GM12878 (cell line): ENCODE results near the gene OSBPL2. TPM values are rescaled to one million over a fixed set of nuclear protein-coding genes. Genes with fewer than 3 reads are reported as not detected.

Source experiments
- BHLHE40 ChIP-seq, 2 experiments: fragments of 450-650 bp in 1 of 2; IDR thresholded peaks; 2 replicates each; pipeline ENCODE4 v1.6.1; 2011 to 2017; ENCODE audit warnings: low read depth in 2 of 2, borderline replicate concordance in 1 of 2, improper control_type of control experiment in 1 of 2, low read length in 1 of 2, mild to moderate bottlenecking in 1 of 2
- CBX3 ChIP-seq: fragments of 200-600 bp; sonication (generic); IDR thresholded peaks from 2 replicates; pipeline ENCODE4 v1.6.1; 2016; ENCODE audit warnings: low read depth, borderline replicate concordance
- CBX5 ChIP-seq: sonication (generic); IDR thresholded peaks from 2 replicates; pipeline ENCODE4 v1.6.1; 2016; ENCODE audit warnings: low read depth, moderate library complexity, mild to moderate bottlenecking, inconsistent platforms
- CHD4 ChIP-seq: fragments of 200-600 bp; sonication (generic); IDR thresholded peaks from 2 replicates; pipeline ENCODE4 v1.6.1; 2016; ENCODE audit warnings: mild to moderate bottlenecking
- CREB1 ChIP-seq: IDR thresholded peaks from 2 replicates; pipeline ENCODE4 v1.6.1; 2012; ENCODE audit warnings: low read depth, mild to moderate bottlenecking, inconsistent platforms
- EED ChIP-seq: sonication (generic); IDR thresholded peaks from 2 replicates; pipeline ENCODE4 v1.6.1; 2016; ENCODE audit warnings: antibody characterized with exemption, low read depth
- HDGF ChIP-seq: fragments of 450-650 bp; IDR thresholded peaks from 2 replicates; pipeline ENCODE4 v1.6.1; 2016; ENCODE audit warnings: antibody characterized with exemption
- MXI1 ChIP-seq: fragments of 150-350 bp; IDR thresholded peaks from 2 replicates; pipeline ENCODE4 v1.6.1; 2011; ENCODE audit warnings: low read depth, mild to moderate bottlenecking, inconsistent platforms, low read length, improper control_type of control experiment
- NR2C2 ChIP-seq: IDR thresholded peaks from 2 replicates; pipeline ENCODE4 v1.6.1; 2011; ENCODE audit warnings: borderline replicate concordance, low read depth; ENCODE audit not compliant: control insufficient read depth, insufficient read length
- PML ChIP-seq: IDR thresholded peaks from 2 replicates; pipeline ENCODE4 v1.6.1; 2012; ENCODE audit warnings: low read length, inconsistent platforms
- POLR2A ChIP-seq: IDR thresholded peaks from 2 replicates; pipeline ENCODE4 v1.6.1; 2011; ENCODE audit warnings: low read depth, mild to moderate bottlenecking, low read length
- POLR2AphosphoS5 ChIP-seq: IDR thresholded peaks from 2 replicates; pipeline ENCODE4 v1.6.1; 2011; ENCODE audit warnings: mild to moderate bottlenecking, low read length, inconsistent platforms
- RAD21 ChIP-seq: IDR thresholded peaks from 2 replicates; pipeline ENCODE4 v1.6.1; 2011; ENCODE audit warnings: mild to moderate bottlenecking, low read depth, low read length, moderate library complexity; ENCODE audit not compliant: insufficient read depth
- RAD51 ChIP-seq: fragments of 450-650 bp; IDR thresholded peaks from 2 replicates; pipeline ENCODE4 v1.6.1; 2016; ENCODE audit warnings: moderate library complexity, mild to moderate bottlenecking, inconsistent platforms
- RCOR1 ChIP-seq: conservative IDR thresholded peaks from 2 replicates; pipeline ENCODE4 v1.6.1; 2012; ENCODE audit warnings: low read depth, low read length, improper control_type of control experiment
- WRNIP1 ChIP-seq: IDR thresholded peaks from 2 replicates; pipeline ENCODE4 v1.6.1; 2011; ENCODE audit warnings: low read depth, low read length, improper control_type of control experiment, borderline replicate concordance
- ZSCAN29 ChIP-seq: fragments of 450-650 bp; IDR thresholded peaks from 2 replicates; pipeline ENCODE4 v1.6.1; 2017; ENCODE audit warnings: mild to moderate bottlenecking, moderate library complexity
- polyA plus RNA-seq, 11 experiments: library from polyadenylated mRNA; depleted of rRNA in 4 of 11; unstranded in 6 of 11; stranded (reverse) in 5 of 11; fragments of >200 nt; fragmentation: Nextera tagmentation in 4 of 11; fragmentation: Illumina TruSeq in 1 of 11; extraction: Ambion mirVana in 4 of 11; extraction: Trizol in 1 of 11; gene quantifications; 1 replicate in 1 of 11; 2 replicates in 10 of 11; pipeline versions ENCODE4 v1.2.1 to v1.2.3, GENCODE V29; 2011 to 2016; ENCODE audit warnings: inconsistent platforms in 2 of 11, missing spikeins in 2 of 11, low read depth in 1 of 11
- total RNA-seq, 4 experiments: library from RNA; depleted of rRNA in 3 of 4; stranded (reverse); fragments of >200 nt in 3 of 4; fragmentation: Illumina TruSeq in 1 of 4; extraction: Trizol in 1 of 4; gene quantifications; 2 replicates each; pipeline versions ENCODE4 v1.2.1 to v1.2.3, GENCODE V29; 2013 to 2021
- TF ChIP-seq, protein P1 (sequence below): fragments of 450-650 bp; IDR thresholded peaks from 2 replicates; pipeline ENCODE4 v1.6.1; 2018; ENCODE audit warnings: borderline replicate concordance, mild to moderate bottlenecking; ENCODE audit not compliant: partially characterized antibody
- TF ChIP-seq, protein P2 (sequence below): IDR thresholded peaks from 2 replicates; pipeline ENCODE4 v1.6.1; 2012; ENCODE audit warnings: improper control_type of control experiment, low read depth, low read length; ENCODE audit not compliant: insufficient replicate concordance
- TF ChIP-seq, protein P3 (sequence below): IDR thresholded peaks from 2 replicates; pipeline ENCODE4 v1.6.1; 2012; ENCODE audit warnings: low read depth, low read length, improper control_type of control experiment

Gene OSBPL2
- total and polyA plus RNA-seq, 10 of the 15 experiments (the other 5 are each of a cell fraction or from before 2014, with no cell fraction given), result 2.8 to 22.3 (median 14.7) TPM

DNA sequence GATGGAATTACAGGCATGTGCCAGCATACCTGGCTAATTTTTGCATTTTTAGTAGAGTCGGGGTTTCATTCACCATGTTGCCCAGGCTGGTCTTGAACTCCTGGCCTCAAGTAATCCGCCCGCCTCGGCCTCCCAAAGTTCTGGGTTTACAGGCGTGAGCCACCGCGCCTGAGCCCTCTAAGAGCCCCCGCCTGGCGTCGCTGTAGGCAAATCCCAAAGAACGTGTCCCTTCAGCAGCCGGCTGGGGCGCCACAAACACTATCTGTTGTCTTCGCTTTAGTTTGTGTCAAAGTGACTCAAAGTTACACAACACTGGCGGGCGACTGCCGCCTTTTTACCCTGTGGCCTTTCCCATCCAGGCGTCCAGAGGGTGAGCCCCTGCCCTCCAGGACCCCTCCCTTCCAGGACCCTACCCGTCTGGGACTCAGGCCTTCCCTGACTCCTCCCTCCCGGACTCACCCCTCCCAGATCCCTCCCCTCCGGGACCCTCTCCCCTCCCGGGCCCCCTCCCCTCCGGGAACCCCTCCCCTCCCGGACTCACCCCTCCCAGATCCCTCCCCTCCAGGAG is 63.5 kb downstream of the OSBPL2 start (continued):
- TF ChIP-seq, protein P1, sequence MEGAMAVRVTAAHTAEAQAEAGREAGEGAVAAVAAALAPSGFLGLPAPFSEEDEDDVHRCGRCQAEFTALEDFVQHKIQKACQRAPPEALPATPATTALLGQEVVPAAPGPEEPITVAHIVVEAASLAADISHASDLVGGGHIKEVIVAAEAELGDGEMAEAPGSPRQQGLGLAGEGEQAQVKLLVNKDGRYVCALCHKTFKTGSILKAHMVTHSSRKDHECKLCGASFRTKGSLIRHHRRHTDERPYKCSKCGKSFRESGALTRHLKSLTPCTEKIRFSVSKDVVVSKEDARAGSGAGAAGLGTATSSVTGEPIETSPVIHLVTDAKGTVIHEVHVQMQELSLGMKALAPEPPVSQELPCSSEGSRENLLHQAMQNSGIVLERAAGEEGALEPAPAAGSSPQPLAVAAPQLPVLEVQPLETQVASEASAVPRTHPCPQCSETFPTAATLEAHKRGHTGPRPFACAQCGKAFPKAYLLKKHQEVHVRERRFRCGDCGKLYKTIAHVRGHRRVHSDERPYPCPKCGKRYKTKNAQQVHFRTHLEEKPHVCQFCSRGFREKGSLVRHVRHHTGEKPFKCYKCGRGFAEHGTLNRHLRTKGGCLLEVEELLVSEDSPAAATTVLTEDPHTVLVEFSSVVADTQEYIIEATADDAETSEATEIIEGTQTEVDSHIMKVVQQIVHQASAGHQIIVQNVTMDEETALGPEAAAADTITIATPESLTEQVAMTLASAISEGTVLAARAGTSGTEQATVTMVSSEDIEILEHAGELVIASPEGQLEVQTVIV, result no peak
- TF ChIP-seq CHD4 (no peak), RAD51 (no peak), ZSCAN29 (no peak), HDGF (no peak), MXI1 (peak; percentile 46; the same call in 1 of the 2 replicates), NR2C2 (no peak), POLR2A (no peak), EED (no peak; the same call in 1 of the 2 replicates), BHLHE40 (IDR thresholded peaks at IDR 0.05; ENCODE audit: borderline replicate concordance in 1 of 2, low read depth in 2 of 2, low read length in 1 of 2) (peak in 1 of 2 experiments; percentile 48; a peak in 1 of 4 replicates), PML (no peak), POLR2AphosphoS5 (no peak), CREB1 (peak; percentile 61; the same call in 1 of the 2 replicates), WRNIP1 (no peak), RAD21 (peak; percentile 75), CBX5 (no peak), CBX3 (no peak), RCOR1 (no peak)
- TF ChIP-seq, protein P2, sequence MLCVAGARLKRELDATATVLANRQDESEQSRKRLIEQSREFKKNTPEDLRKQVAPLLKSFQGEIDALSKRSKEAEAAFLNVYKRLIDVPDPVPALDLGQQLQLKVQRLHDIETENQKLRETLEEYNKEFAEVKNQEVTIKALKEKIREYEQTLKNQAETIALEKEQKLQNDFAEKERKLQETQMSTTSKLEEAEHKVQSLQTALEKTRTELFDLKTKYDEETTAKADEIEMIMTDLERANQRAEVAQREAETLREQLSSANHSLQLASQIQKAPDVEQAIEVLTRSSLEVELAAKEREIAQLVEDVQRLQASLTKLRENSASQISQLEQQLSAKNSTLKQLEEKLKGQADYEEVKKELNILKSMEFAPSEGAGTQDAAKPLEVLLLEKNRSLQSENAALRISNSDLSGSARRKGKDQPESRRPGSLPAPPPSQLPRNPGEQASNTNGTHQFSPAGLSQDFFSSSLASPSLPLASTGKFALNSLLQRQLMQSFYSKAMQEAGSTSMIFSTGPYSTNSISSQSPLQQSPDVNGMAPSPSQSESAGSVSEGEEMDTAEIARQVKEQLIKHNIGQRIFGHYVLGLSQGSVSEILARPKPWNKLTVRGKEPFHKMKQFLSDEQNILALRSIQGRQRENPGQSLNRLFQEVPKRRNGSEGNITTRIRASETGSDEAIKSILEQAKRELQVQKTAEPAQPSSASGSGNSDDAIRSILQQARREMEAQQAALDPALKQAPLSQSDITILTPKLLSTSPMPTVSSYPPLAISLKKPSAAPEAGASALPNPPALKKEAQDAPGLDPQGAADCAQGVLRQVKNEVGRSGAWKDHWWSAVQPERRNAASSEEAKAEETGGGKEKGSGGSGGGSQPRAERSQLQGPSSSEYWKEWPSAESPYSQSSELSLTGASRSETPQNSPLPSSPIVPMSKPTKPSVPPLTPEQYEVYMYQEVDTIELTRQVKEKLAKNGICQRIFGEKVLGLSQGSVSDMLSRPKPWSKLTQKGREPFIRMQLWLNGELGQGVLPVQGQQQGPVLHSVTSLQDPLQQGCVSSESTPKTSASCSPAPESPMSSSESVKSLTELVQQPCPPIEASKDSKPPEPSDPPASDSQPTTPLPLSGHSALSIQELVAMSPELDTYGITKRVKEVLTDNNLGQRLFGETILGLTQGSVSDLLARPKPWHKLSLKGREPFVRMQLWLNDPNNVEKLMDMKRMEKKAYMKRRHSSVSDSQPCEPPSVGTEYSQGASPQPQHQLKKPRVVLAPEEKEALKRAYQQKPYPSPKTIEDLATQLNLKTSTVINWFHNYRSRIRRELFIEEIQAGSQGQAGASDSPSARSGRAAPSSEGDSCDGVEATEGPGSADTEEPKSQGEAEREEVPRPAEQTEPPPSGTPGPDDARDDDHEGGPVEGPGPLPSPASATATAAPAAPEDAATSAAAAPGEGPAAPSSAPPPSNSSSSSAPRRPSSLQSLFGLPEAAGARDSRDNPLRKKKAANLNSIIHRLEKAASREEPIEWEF, result no peak
- TF ChIP-seq, protein P3, sequence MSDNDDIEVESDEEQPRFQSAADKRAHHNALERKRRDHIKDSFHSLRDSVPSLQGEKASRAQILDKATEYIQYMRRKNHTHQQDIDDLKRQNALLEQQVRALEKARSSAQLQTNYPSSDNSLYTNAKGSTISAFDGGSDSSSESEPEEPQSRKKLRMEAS, result no peak
